ENCODE results near the gene NAA25.
A peak's percentile ranks its signal among the peaks of the same experiment; 100 is the strongest.
"Not testable (repeated sequence)": the region's sequence is repeated elsewhere in the genome, so short reads cannot be mapped to it uniquely, and the experiment has no call there.

The NAA25 gene

GRCh38 chr12:112007945-112008344 is 100.6 kb downstream of the NAA25 start:
- no peak for DNase-seq

GRCh38 chr12:112005419-112006395 is 102.9 kb downstream of the NAA25 start:
- no peak for DNase-seq

DNA sequence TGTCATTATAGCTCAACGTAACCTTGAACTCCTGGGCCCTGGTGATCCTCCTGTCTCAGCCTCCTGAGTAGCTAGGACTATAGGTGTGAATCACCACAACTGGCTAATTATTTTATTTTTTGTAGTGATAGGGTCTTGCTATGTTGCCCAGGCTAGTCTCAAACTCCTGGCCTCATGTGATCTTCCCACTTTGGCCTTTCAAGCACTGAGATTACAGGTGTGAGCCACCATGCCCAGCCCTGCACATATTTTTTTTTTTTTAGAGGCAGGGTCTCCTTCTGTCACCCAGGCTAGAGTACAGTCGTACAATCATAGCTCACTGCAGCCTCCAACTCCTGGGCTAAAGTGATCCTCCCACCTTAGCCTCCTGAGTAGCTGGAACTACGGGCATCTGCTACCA is 104.5 kb downstream of the NAA25 start:
- no peak for DNase-seq

DNA sequence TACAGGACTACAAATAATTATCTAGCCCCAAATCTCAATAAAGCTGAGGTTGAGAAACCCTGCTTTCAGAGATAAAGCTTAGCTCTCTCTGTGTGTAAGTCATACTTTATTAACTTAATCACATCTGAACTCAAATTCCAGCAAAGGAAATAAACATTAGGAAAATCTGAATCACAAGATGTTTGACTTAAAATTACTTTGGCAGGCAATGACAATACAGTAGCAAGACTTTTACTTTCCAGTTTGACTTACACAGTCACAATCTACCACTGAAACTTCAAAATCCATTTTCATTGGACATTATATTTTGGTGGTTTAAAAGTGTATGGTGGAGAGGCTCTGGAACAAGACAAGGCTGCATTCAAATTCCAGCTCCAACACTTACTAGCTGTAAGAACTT is 107.0 kb downstream of the NAA25 start:
- DNase-seq, result no peak

- DNase-seq, result peak; percentile 33
These were observed 107.8 kb downstream of the NAA25 start for GRCh38 chr12:112000820-112001219.

DNA sequence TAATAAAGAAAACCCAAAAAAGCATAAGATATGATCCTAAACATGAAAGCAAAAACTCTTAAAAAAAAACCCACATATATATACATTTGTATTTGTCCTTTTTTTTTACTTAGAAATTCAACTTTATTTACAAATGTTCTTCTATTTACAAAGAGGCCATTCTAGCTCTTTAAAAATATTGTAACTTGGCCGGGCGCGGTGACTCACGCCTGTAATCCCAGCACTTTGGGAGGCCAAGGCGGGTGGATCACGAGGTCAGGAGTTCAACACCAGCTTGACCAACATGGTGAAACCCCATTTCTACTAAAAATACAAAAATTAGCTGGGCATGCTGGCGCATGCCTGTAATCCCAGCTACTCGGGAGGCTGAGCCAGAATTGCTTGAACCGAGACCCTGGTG is 109.5 kb downstream of the NAA25 start:
- not testable (repeated sequence) for DNase-seq

GRCh38 chr12:111998015-111998414 is 110.6 kb downstream of the NAA25 start:
- no peak for DNase-seq

DNA sequence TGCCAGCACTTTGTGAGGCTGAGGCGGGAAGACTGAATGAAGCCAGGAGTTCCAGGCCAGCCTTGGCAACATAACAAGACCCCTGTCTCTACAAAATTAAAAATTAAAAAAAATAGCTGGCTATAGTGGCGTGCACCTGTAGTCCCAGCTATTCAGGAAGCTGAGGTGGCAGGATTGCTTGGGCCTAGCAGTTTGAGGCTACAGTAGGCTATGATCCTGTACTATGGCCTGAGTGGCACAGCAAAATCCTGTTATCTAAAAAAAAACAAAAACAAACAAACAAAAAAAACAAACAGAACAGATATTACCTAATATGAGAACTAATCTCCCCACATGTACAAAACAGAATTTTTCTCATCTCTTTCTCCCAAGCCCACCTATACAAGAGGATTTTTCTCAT is 111.3 kb downstream of the NAA25 start:
- peak; percentile 27 for DNase-seq

- DNase-seq, result no peak
These were observed 112.7 kb downstream of the NAA25 start for GRCh38 chr12:111995782-111996480.

DNA sequence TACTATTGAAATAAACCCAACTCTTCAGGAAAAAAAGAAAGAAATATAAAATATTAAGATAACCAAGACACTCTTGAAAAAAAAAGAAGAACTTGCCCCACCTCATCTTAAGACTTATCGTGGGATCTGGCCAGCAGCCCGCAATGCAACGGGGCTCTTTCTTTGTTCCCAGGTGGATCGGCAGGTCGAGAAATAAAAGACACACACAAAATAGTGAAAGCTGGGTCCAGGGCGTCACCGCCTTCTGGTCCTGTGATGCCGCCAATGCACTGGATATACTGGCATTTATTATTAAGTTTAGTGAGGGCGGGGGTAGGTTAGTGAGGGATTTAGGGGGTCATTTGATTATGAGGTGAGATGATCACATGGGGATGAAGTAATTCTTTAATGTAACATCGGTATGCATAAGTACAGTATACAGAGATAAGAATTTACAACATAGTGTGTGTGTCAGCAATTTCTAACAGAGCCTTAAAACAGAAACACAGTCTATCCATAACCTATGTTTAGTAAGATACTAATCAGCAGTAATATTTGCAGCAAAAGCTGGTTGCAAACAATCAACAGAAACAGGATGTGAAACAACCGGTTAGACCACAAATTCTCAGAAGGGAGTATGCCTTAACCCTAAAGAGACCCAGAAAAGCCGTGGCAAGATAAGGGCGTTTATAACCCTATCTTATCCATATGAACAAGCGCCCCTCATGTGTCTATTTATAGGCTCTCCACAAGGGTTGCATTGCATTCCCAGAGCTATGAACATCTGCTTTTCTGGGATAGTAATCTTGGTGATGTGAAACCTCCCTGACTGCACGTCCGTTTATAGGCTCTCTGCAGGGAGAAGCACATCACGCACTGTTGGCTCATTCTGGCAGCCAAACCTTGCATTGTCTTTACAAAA is 114.1 kb downstream of the NAA25 start:
- peak; percentile 29 for DNase-seq

DNA sequence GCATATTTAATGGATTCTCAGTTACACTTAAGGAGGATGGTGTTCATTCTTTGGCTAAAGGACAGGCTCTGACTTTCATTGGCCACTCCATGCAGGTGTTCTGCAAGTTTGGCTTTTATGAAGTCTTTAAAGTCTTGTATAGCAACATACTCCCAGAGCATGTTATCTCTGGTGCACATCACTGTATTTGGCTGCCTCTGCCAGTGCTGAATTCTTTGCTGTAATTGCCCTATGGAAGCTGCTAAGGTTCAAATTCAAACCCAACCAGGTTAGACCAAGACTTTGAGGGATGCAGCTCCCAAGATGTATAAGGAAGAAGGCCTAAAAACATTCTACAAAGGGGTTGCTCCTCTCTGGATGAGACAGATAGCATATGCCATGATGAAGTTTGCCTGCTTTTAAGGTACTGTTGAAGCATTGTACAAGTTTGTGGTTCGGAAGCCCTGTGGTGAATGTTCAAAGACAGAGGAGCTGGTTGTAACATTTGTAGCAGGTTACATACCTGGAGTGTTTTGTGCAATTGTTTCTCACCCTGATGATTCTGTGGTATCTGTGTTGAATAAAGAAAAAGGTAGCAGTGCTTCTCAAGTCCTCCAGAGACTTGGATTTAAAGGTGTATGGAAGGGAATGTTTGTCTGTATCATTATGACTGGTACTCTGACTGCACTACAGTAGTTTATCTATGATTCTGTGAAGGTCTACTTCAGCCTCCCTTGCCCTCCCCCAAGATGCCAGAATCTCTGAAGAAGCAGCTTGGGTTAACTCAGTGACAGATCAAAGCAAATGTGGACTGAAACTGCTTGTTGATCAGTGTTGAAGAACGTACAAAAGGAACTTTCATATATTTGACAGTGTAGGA is 115.1 kb downstream of the NAA25 start:
- DNase-seq, result peak; percentile 51

DNA sequence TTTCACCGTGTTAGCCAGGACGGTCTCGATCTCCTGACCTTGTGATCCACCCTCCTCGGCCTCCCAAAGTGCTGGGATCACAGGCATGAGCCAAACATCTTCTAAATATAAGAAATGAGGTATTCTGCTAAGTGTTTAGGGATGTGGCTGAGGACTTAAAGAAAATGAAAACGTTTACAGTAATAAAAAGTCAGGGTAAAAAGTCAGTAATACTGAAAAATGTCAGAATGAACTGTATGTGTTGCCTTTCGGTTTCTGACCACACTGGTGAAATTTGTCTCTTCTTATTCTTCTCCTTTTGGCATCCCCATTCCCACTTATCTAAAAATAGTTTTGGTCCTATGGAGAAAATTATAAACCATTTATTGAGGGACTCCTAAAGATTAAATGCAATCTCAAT is 116.1 kb downstream of the NAA25 start:
- no peak for DNase-seq

GRCh38 chr12:111991946-111992345 is 116.6 kb downstream of the NAA25 start:
- DNase-seq, result no peak

GRCh38 chr12:111991535-111991934 is 117.0 kb downstream of the NAA25 start:
- no peak for DNase-seq

GRCh38 chr12:111984820-111985219 is 123.8 kb downstream of the NAA25 start:
- no peak for DNase-seq

GRCh38 chr12:111981987-111982386 is 126.6 kb downstream of the NAA25 start:
- no peak for DNase-seq

GRCh38 chr12:111980598-111980997 is 128.0 kb downstream of the NAA25 start:
- no peak for DNase-seq

- no peak for DNase-seq
These were observed 130.0 kb downstream of the NAA25 start for GRCh38 chr12:111978545-111978944.

DNA sequence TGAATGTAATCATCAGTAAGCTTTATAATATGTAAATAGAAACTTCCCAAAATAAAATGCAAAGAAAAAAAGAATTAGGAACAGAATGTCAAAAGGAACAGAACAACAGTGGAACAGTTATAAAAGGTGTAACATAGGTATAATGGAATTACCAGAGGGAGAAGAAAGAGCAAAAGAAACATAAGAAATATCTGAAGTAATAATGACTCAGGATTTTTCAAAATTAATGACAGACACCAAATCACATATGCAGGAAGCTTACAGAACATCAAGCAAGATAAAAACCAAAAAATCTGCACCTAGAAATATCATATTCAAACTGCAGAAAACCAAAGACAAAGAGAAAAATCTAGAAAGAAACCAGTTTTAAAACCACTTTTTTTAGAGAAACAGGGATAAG is 131.7 kb downstream of the NAA25 start:
- no peak for DNase-seq
